Measurements from ENCODE around the gene TAC4. TPM values are rescaled to one million over a fixed set of nuclear protein-coding genes. Genes with fewer than 3 reads are reported as not detected.

Gene TAC4
- total and polyA plus RNA-seq, 4 donors, result not detected

DNA sequence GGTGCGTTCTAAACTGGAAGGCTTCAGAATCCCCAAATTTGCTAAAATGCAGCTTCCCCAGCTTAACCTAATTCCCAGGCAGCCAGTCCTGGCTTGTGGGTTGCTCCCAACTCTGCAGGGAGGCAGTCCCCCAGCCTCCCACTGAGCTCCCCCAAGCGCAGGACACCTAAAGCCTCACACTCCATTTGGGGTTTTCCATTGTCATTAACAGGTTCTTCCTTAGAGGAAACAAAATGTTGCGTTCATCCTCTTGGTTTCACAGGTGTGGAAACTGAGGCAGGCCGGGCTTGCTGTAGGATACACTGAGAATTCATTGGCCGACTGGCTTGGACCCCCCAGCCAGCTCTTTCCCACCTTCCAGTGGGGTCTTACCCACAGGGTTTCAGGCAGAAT is 2.3 kb upstream of the TAC4 start (continued):
- TF ChIP-seq, protein P1, sequence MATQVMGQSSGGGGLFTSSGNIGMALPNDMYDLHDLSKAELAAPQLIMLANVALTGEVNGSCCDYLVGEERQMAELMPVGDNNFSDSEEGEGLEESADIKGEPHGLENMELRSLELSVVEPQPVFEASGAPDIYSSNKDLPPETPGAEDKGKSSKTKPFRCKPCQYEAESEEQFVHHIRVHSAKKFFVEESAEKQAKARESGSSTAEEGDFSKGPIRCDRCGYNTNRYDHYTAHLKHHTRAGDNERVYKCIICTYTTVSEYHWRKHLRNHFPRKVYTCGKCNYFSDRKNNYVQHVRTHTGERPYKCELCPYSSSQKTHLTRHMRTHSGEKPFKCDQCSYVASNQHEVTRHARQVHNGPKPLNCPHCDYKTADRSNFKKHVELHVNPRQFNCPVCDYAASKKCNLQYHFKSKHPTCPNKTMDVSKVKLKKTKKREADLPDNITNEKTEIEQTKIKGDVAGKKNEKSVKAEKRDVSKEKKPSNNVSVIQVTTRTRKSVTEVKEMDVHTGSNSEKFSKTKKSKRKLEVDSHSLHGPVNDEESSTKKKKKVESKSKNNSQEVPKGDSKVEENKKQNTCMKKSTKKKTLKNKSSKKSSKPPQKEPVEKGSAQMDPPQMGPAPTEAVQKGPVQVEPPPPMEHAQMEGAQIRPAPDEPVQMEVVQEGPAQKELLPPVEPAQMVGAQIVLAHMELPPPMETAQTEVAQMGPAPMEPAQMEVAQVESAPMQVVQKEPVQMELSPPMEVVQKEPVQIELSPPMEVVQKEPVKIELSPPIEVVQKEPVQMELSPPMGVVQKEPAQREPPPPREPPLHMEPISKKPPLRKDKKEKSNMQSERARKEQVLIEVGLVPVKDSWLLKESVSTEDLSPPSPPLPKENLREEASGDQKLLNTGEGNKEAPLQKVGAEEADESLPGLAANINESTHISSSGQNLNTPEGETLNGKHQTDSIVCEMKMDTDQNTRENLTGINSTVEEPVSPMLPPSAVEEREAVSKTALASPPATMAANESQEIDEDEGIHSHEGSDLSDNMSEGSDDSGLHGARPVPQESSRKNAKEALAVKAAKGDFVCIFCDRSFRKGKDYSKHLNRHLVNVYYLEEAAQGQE (IDR thresholded peaks at IDR 0.05), result no peak
- no peak for TF ChIP-seq TAF1 (conservative IDR thresholded peaks at IDR 0.05)

DNA sequence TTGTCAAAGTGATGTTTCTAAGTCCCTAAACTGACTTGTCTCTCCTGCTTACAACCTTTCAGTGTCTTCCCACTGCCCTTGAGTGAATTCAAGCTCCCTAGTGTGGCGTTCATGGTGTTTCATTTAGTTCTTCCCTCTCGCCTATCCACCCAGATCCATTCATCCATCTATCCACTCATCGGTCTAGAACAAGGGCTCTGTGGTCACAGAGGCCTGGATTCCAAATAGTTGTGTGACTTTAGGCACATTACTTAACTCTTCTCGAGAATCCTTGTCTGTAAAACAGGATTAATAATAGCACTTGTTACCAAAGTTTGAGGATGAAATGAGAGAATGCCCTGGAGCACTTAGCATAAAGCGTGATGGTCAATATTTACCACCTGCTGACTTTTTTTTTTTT is 870 bp upstream of the TAC4 start:
- no peak for DNase-seq (ENCODE audit: low spot score)
- Histone ChIP-seq H3K9ac (ENCODE audit: low read depth in 1 of 2, low read length in 2 of 2) (no peak overlapping the region), H3K27ac (ENCODE audit: low read depth in 1 of 2, low read length in 2 of 2) (no peak overlapping the region), H3K9me3 (ENCODE audit: control insufficient read depth in 4 of 4, low read length in 3 of 4) (no peaks in the 10 kb centered on the region), H3K36me3 (ENCODE audit: control insufficient read depth in 4 of 4, insufficient read depth in 3 of 4, low read depth in 1 of 4, low read length in 3 of 4) (no peaks in the 10 kb centered on the region), H3K27me3 (ENCODE audit: control insufficient read depth in 4 of 4, insufficient read depth in 4 of 4, low read length in 3 of 4) (no peaks in the 10 kb centered on the region), H3K4me1 (ENCODE audit: control insufficient read depth in 4 of 4, insufficient read depth in 4 of 4, low read length in 3 of 4) (peaks cover 4 to 22% (median 10%) of the 10 kb centered on the region in 4 donors), H3K4me3 (ENCODE audit: low read depth in 1 of 3, low read length in 3 of 3) (no peak overlapping the region)
- no peak for TF ChIP-seq NR2F2 (IDR thresholded peaks at IDR 0.05)
- TF ChIP-seq SP1 (IDR thresholded peaks at IDR 0.05), result no peak
- TF ChIP-seq JUND (IDR thresholded peaks at IDR 0.05), result no peak
- 93% methylated on average over 5 of the region's 5 CpGs for WGBS

DNA sequence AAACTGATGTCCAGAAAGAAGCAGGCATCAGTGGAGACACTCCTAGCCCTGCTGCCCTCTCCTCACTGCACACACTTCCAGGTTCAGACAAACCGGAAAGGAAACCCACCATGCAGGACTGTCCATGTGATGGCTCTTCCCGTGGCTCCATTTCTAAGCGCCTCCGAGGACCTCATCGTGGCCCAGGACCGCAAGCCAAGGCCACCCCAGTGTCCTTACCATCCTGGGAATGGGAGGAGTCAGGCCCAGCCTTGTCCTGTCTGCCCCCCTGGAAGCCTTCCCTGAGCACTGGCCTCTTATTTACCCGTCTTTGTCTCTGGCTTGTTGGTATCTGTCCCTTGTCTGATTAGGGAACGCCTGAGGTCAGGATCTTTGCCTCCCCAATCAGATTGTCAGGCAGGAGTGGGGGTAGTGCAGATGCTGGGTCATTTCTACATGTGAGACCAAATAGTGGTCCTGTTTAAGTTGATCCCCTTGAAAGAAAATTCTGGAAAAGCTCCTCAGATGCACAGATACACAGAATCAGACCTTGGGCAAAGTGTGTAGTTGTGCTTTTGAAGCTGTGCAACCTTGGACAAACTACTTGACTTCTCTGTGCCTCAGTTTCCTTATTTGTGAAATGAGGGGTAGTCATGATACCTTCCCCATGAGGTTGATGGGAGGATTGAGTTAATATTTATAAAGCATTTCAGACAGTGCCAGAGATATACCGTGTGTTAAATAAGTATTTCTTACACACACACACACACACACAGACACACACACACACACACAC is 744 bp downstream of the TAC4 start:
- Histone ChIP-seq H3K36me3 (ENCODE audit: control insufficient read depth in 4 of 4, insufficient read depth in 3 of 4, low read depth in 1 of 4, low read length in 3 of 4) (no peaks in the 10 kb centered on the region), H3K9ac (ENCODE audit: low read depth in 1 of 2, low read length in 2 of 2) (no peak overlapping the region), H3K9me3 (ENCODE audit: control insufficient read depth in 4 of 4, low read length in 3 of 4) (no peaks in the 10 kb centered on the region), H3K27ac (ENCODE audit: low read depth in 1 of 2, low read length in 2 of 2) (no peak overlapping the region), H3K4me3 (ENCODE audit: low read depth in 1 of 3, low read length in 3 of 3) (no peak overlapping the region), H3K27me3 (ENCODE audit: control insufficient read depth in 4 of 4, insufficient read depth in 4 of 4, low read length in 3 of 4) (no peaks in the 10 kb centered on the region), H3K4me1 (ENCODE audit: control insufficient read depth in 4 of 4, insufficient read depth in 4 of 4, low read length in 3 of 4) (peaks cover 4 to 22% (median 10%) of the 10 kb centered on the region in 4 donors)
- no peak for DNase-seq (ENCODE audit: low spot score)
- WGBS, result 84% methylated on average over 9 of the region's 9 CpGs
- no peak for TF ChIP-seq TAF1 (conservative IDR thresholded peaks at IDR 0.05)
- TF ChIP-seq, protein P2, sequence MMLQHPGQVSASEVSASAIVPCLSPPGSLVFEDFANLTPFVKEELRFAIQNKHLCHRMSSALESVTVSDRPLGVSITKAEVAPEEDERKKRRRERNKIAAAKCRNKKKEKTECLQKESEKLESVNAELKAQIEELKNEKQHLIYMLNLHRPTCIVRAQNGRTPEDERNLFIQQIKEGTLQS (IDR thresholded peaks at IDR 0.05), result no peak
- TF ChIP-seq, protein P3, sequence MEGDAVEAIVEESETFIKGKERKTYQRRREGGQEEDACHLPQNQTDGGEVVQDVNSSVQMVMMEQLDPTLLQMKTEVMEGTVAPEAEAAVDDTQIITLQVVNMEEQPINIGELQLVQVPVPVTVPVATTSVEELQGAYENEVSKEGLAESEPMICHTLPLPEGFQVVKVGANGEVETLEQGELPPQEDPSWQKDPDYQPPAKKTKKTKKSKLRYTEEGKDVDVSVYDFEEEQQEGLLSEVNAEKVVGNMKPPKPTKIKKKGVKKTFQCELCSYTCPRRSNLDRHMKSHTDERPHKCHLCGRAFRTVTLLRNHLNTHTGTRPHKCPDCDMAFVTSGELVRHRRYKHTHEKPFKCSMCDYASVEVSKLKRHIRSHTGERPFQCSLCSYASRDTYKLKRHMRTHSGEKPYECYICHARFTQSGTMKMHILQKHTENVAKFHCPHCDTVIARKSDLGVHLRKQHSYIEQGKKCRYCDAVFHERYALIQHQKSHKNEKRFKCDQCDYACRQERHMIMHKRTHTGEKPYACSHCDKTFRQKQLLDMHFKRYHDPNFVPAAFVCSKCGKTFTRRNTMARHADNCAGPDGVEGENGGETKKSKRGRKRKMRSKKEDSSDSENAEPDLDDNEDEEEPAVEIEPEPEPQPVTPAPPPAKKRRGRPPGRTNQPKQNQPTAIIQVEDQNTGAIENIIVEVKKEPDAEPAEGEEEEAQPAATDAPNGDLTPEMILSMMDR (IDR thresholded peaks at IDR 0.05; ENCODE audit: low read depth, low read length, missing input control), result no peak
- TF ChIP-seq, protein P4, sequence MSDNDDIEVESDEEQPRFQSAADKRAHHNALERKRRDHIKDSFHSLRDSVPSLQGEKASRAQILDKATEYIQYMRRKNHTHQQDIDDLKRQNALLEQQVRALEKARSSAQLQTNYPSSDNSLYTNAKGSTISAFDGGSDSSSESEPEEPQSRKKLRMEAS (IDR thresholded peaks at IDR 0.05), result no peak
- TF ChIP-seq GABPA (IDR thresholded peaks at IDR 0.05 in 1 of 2, conservative IDR thresholded peaks at IDR 0.05 in 1 of 2), result no peak
- TF ChIP-seq HNF4A (conservative IDR thresholded peaks at IDR 0.05), result no peak
- TF ChIP-seq HNF4G (IDR thresholded peaks at IDR 0.05), result no peak
- TF ChIP-seq, protein P5, sequence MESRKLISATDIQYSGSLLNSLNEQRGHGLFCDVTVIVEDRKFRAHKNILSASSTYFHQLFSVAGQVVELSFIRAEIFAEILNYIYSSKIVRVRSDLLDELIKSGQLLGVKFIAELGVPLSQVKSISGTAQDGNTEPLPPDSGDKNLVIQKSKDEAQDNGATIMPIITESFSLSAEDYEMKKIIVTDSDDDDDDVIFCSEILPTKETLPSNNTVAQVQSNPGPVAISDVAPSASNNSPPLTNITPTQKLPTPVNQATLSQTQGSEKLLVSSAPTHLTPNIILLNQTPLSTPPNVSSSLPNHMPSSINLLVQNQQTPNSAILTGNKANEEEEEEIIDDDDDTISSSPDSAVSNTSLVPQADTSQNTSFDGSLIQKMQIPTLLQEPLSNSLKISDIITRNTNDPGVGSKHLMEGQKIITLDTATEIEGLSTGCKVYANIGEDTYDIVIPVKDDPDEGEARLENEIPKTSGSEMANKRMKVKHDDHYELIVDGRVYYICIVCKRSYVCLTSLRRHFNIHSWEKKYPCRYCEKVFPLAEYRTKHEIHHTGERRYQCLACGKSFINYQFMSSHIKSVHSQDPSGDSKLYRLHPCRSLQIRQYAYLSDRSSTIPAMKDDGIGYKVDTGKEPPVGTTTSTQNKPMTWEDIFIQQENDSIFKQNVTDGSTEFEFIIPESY (IDR thresholded peaks at IDR 0.05), result no peak
- TF ChIP-seq, protein P1 (IDR thresholded peaks at IDR 0.05), result no peak
- TF ChIP-seq NR2F2 (IDR thresholded peaks at IDR 0.05), result no peak
